Keratinocyte (primary cell): Measurements from ENCODE around the gene TMEM190. TPM values are rescaled to one million over a fixed set of nuclear protein-coding genes. Genes with fewer than 3 reads are reported as not detected.

ENCODE experiments used
- DNase-seq: peaks from one replicate; pipeline ENCODE4 v3.0.0-alpha.2; 2011; ENCODE audit warnings: low read depth, missing footprints, low spot score
- FAIRE-seq: peaks from 2 replicates; lab custom pipeline; 2011; peaks lifted over from hg19 to GRCh38; lab: Jason Lieb, UNC
- H2AFZ ChIP-seq: 2 replicates; pipeline ENCODE4 v1.6.0; 2012; ENCODE audit warnings: low read length, control low read depth, inconsistent platforms; ENCODE audit not compliant: control insufficient read depth
- H3K27ac ChIP-seq: 2 replicates; pipeline ENCODE4 v1.5.1; 2011; ENCODE audit warnings: low read length; ENCODE audit not compliant: control insufficient read depth, insufficient read depth
- H3K27me3 ChIP-seq: 3 replicates; pipeline ENCODE4 v1.6.0; 2011; ENCODE audit warnings: low read length; ENCODE audit not compliant: control insufficient read depth, insufficient read depth; ENCODE audit errors: extremely low read depth
- H3K36me3 ChIP-seq, 2 experiments: 2 replicates in 1 of 2; 3 replicates in 1 of 2; pipeline ENCODE4 v1.5.1; 2011; ENCODE audit warnings: low read length in 2 of 2, mild to moderate bottlenecking in 1 of 2; ENCODE audit not compliant: control insufficient read depth in 2 of 2, insufficient read depth in 2 of 2; ENCODE audit errors: extremely low read depth in 1 of 2
- H3K4me1 ChIP-seq: 3 replicates; pipeline ENCODE4 v1.5.1; 2011; ENCODE audit warnings: low read length; ENCODE audit not compliant: control insufficient read depth, insufficient read depth; ENCODE audit errors: extremely low read depth
- H3K4me2 ChIP-seq: 3 replicates; pipeline ENCODE4 v1.6.0; 2011; ENCODE audit warnings: low read depth, low read length; ENCODE audit not compliant: control insufficient read depth, insufficient read depth; ENCODE audit errors: extremely low read depth
- H3K4me3 ChIP-seq, 3 experiments: fragments of 200-600 bp in 1 of 3; sonication (generic) in 1 of 3; 2 replicates in 2 of 3; 3 replicates in 1 of 3; pipeline ENCODE4 v1.5.1; 2011 to 2016; ENCODE audit warnings: low read length in 3 of 3, mild to moderate bottlenecking in 3 of 3, control low read depth in 2 of 3, inconsistent platforms in 1 of 3, low read depth in 1 of 3, mixed read lengths in 1 of 3, mixed run types in 1 of 3, moderate library complexity in 1 of 3; ENCODE audit not compliant: control insufficient read depth in 2 of 3, insufficient read depth in 2 of 3; ENCODE audit errors: extremely low read depth in 1 of 3
- H3K79me2 ChIP-seq: 2 replicates; pipeline ENCODE4 v1.6.0; 2012; ENCODE audit warnings: low read length; ENCODE audit not compliant: control insufficient read depth, insufficient read depth
- H3K9ac ChIP-seq: 3 replicates; pipeline ENCODE4 v1.6.0; 2011; ENCODE audit warnings: low read length; ENCODE audit not compliant: control insufficient read depth, insufficient read depth; ENCODE audit errors: extremely low read depth
- H3K9me1 ChIP-seq: 3 replicates; pipeline ENCODE4 v1.6.0; 2011; ENCODE audit warnings: low read length; ENCODE audit not compliant: control insufficient read depth, insufficient read depth; ENCODE audit errors: extremely low read depth
- H3K9me3 ChIP-seq: 2 replicates; pipeline ENCODE4 v1.5.1; 2012; ENCODE audit warnings: low read depth, low read length; ENCODE audit not compliant: control insufficient read depth
- H4K20me1 ChIP-seq: 3 replicates; pipeline ENCODE4 v1.6.0; 2011; ENCODE audit warnings: low read length; ENCODE audit not compliant: control insufficient read depth, insufficient read depth; ENCODE audit errors: extremely low read depth
- EZH2 ChIP-seq: IDR thresholded peaks from one replicate; pipeline ENCODE4 v1.6.1; 2012; ENCODE audit warnings: inconsistent platforms, mild to moderate bottlenecking, low read length, moderate library complexity
- dilution Hi-C: fragments of 300-500 bp; cut with MboI; formaldehyde crosslinking; loops from one replicate; pipeline ENCODE4 v1.7.0; 2020; ENCODE audit warnings: low sequenced_read_pairs; ENCODE audit not compliant: extremely low pct_ligation_motif_present
- polyA plus RNA-seq, 5 experiments: library from polyadenylated mRNA; depleted of rRNA in 3 of 5; stranded (reverse) in 3 of 5; stranded (forward) in 1 of 5; unstranded in 1 of 5; fragments of >200 nt; gene quantifications; 1 replicate in 1 of 5; 2 replicates in 3 of 5; 3 replicates in 1 of 5; pipeline versions ENCODE4 v1.2.1 to v1.2.3, GENCODE V29; 2011 to 2012; ENCODE audit warnings: missing spikeins in 2 of 5, low read depth in 1 of 5, low replicate concordance in 1 of 5
- TF ChIP-seq, protein P1 (sequence below), 3 experiments: IDR thresholded peaks in 1 of 3; conservative IDR thresholded peaks in 1 of 3; optimal IDR thresholded peaks in 1 of 3; 2 replicates in 2 of 3; 3 replicates in 1 of 3; pipeline versions ENCODE3 to v1.5.1; 2011; ENCODE audit warnings: low read length in 3 of 3, mild to moderate bottlenecking in 3 of 3, moderate library complexity in 2 of 3, control low read depth in 1 of 3, inconsistent platforms in 1 of 3; ENCODE audit not compliant: insufficient read depth in 2 of 3; ENCODE audit errors: extremely low read depth in 1 of 3

TMEM190 gene
- polyA plus RNA-seq, 1 donor (not counting 4 experiments of a cell fraction or from before 2014, with no cell fraction given) = not detected

DNA sequence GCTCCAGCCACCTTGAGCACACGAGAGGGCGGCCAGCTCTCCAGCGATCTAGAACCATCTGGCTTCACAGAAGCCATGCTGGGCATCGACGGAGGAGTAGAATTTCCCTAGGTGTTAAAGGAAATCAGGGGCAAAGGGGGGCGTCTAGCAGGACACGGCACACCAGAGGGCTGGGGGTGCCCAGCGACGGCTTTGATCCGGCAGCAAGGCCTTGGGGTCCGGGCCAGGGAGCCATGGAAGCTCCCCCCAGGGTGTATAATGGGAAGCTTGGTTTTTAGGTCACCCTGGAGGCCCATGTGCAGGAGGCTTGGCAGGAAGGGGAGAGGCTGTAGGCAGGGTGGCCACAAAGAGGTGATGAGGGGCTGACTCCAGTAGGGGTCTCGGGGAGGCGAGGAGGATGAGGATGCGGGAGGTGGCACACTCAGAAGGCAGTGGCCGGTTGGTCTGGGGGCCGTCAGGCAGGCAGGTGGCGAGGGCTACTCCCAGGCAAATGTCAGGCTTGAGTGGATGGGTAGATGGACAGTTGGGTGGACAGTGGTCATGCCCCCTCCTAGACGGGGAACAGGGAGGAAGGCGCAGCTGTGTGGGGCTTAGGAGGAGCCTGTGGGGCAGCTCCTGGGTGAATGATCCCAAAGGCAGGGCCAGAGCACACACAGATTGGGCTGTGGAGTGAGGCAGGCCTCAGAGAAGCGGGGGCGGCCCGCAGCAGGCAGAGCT lies 31.4 kb upstream of the TMEM190 start:
- Histone ChIP-seq H3K9me3 (no peaks in the 10 kb centered on the region), H3K4me2 (no peak overlapping the region), H3K79me2 (peaks cover 1% of the 10 kb centered on the region), H2AFZ (no peak overlapping the region), H3K4me1 (peaks cover 13% of the 10 kb centered on the region), H3K9me1 (no peaks in the 10 kb centered on the region), H3K4me3 (no peak overlapping the region), H3K27ac (no peak overlapping the region), H3K36me3 (peaks cover 0 to 14% of the 10 kb centered on the region in 2 experiments), H3K9ac (no peak overlapping the region), H4K20me1 (no peaks in the 10 kb centered on the region), H3K27me3 (no peaks in the 10 kb centered on the region)
- TF ChIP-seq, protein P1, sequence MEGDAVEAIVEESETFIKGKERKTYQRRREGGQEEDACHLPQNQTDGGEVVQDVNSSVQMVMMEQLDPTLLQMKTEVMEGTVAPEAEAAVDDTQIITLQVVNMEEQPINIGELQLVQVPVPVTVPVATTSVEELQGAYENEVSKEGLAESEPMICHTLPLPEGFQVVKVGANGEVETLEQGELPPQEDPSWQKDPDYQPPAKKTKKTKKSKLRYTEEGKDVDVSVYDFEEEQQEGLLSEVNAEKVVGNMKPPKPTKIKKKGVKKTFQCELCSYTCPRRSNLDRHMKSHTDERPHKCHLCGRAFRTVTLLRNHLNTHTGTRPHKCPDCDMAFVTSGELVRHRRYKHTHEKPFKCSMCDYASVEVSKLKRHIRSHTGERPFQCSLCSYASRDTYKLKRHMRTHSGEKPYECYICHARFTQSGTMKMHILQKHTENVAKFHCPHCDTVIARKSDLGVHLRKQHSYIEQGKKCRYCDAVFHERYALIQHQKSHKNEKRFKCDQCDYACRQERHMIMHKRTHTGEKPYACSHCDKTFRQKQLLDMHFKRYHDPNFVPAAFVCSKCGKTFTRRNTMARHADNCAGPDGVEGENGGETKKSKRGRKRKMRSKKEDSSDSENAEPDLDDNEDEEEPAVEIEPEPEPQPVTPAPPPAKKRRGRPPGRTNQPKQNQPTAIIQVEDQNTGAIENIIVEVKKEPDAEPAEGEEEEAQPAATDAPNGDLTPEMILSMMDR (optimal IDR thresholded peaks at IDR 0.05 in 1 of 3, IDR thresholded peaks at IDR 0.05 in 1 of 3, conservative IDR thresholded peaks at IDR 0.05 in 1 of 3; ENCODE audit: extremely low read depth in 1 of 3, insufficient read depth in 2 of 3, low read length in 3 of 3) = no peak
- TF ChIP-seq EZH2 = no peak
- DNase-seq (no peak), FAIRE-seq (no peak)
- dilution Hi-C loops = no loop called here

DNA sequence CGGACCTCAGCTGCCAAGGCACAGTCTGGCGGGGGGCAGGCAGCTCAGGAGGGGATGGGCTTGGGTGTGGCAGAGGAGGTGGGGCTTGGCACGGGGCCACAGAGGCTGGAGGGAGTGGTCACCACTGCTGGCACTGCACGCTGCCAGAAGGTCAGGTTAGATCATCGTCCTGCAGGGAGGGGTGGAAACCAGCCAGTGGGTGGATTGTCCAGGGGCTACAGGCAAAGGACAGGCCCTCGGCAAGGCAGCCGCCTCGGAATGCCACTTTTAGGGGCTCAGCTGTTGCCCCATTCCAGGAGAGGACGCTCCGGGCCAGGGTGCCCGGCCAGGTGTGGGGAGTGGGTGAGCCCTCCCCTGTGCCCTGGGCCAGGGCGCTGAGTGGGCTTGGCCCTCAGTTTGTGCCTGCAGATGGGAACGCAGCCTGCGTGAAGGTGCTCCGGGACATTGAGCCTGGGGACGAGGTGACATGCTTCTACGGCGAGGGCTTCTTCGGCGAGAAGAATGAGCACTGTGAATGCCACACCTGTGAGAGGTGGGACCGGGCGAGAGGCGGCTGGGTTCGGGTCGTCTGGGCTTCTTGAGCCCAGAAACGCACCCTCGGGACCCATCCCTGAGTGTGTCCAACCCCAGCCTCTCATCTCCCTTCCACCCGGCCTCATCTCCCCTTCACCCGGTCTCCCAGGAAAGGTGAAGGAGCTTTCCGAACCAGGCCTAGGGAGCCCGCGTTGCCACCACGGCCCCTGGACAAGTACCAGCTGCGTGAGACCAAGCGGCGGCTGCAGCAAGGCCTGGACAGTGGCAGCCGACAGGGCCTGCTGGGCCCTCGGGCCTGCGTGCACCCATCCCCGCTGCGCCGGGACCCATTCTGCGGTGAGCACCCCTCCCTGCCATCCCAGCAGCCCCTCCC lies 30.6 kb upstream of the TMEM190 start:
- Histone ChIP-seq H3K27me3 (no peaks in the 10 kb centered on the region), H3K27ac (no peak overlapping the region), H3K4me3 (no peak overlapping the region), H3K9ac (no peak overlapping the region), H2AFZ (no peak overlapping the region), H3K4me1 (peaks cover 6% of the 10 kb centered on the region), H3K9me3 (no peaks in the 10 kb centered on the region), H3K79me2 (no peaks in the 10 kb centered on the region), H3K9me1 (no peaks in the 10 kb centered on the region), H3K36me3 (peaks cover 0 to 14% of the 10 kb centered on the region in 2 experiments), H4K20me1 (no peaks in the 10 kb centered on the region), H3K4me2 (no peak overlapping the region)
- no peak for FAIRE-seq
- TF ChIP-seq EZH2 = no peak
- TF ChIP-seq, protein P1 (optimal IDR thresholded peaks at IDR 0.05 in 1 of 3, IDR thresholded peaks at IDR 0.05 in 1 of 3, conservative IDR thresholded peaks at IDR 0.05 in 1 of 3; ENCODE audit: extremely low read depth in 1 of 3, insufficient read depth in 2 of 3, low read length in 3 of 3) = no peak
- dilution Hi-C loops = no loop called here
- no peak for DNase-seq
